GM23338 (cell line): ENCODE data around the gene CNNM1. TPM values are rescaled to one million over a fixed set of nuclear protein-coding genes. Genes with fewer than 3 reads are reported as not detected.

ENCODE experiments used
- ATAC-seq: fragments of 200-7000 bp; cut with Tn5 transposase; 3 replicates; pipeline ENCODE4 v1.9.1; 2020
- DNase-seq: peaks from one replicate; pipeline ENCODE4 v3.0.0-alpha.2; 2015; ENCODE audit warnings: low spot score
- H2AFZ ChIP-seq: fragments of 200-600 bp; sonication (generic); 2 replicates; pipeline ENCODE4 v1.8.0; 2016; ENCODE audit warnings: antibody characterized with exemption, mild to moderate bottlenecking, moderate library complexity
- H3F3A ChIP-seq: fragments of 200-600 bp; sonication (generic); replicated peaks from 2 replicates; pipeline ENCODE4 v1.8.0; 2017; ENCODE audit warnings: antibody characterized with exemption, mixed run types, low read depth
- H3K27ac ChIP-seq: fragments of 200-600 bp; sonication (generic); 2 replicates; pipeline ENCODE4 v1.6.1; 2016; ENCODE audit warnings: low read depth
- H3K27me3 ChIP-seq: fragments of 200-600 bp; sonication (generic); 2 replicates; pipeline ENCODE4 v1.8.0; 2016; ENCODE audit warnings: mild to moderate bottlenecking, mixed run types, moderate library complexity; ENCODE audit not compliant: insufficient read depth
- H3K36me3 ChIP-seq: fragments of 200-600 bp; sonication (generic); 2 replicates; pipeline ENCODE4 v1.8.0; 2016; ENCODE audit warnings: mild to moderate bottlenecking; ENCODE audit not compliant: insufficient read depth
- H3K4me1 ChIP-seq: fragments of 200-600 bp; sonication (generic); 2 replicates; pipeline ENCODE4 v1.8.0; 2016; ENCODE audit warnings: mild to moderate bottlenecking, moderate library complexity; ENCODE audit not compliant: insufficient read depth
- H3K4me2 ChIP-seq: fragments of 200-600 bp; sonication (generic); 2 replicates; pipeline ENCODE4 v1.7.1; 2017; ENCODE audit warnings: mixed run types
- H3K4me3 ChIP-seq: fragments of 200-600 bp; sonication (generic); 2 replicates; pipeline ENCODE4 v1.6.1; 2016; ENCODE audit warnings: mixed run types
- H3K79me2 ChIP-seq: fragments of 200-600 bp; sonication (generic); replicated peaks from 2 replicates; pipeline ENCODE4 v1.8.0; 2017; ENCODE audit warnings: mild to moderate bottlenecking; ENCODE audit not compliant: insufficient read depth
- H3K9me2 ChIP-seq: fragments of 200-600 bp; sonication (generic); 2 replicates; pipeline ENCODE4 v1.8.0; 2017; ENCODE audit not compliant: insufficient read depth
- H4K20me1 ChIP-seq: fragments of 200-600 bp; sonication (generic); replicated peaks from 2 replicates; pipeline ENCODE4 v1.8.0; 2017; ENCODE audit warnings: mild to moderate bottlenecking; ENCODE audit not compliant: insufficient read depth
- H3K27ac Mint-ChIP-seq: 2 replicates; pipeline ENCODE4 v1.8.0; 2020; ENCODE audit warnings: inconsistent platforms, mild to moderate bottlenecking, moderate library complexity, mixed read lengths
- H3K27me3 Mint-ChIP-seq: 3 replicates; pipeline ENCODE4 v1.8.0; 2022; ENCODE audit warnings: low read depth, mild to moderate bottlenecking, moderate library complexity, mixed read lengths, inconsistent platforms; ENCODE audit not compliant: insufficient read depth, poor library complexity
- H3K36me3 Mint-ChIP-seq: 3 replicates; pipeline ENCODE4 v1.8.0; 2021; ENCODE audit warnings: low read depth, mild to moderate bottlenecking, inconsistent platforms, moderate library complexity, mixed read lengths
- H3K4me1 Mint-ChIP-seq: 3 replicates; pipeline ENCODE4 v1.8.0; 2020; ENCODE audit warnings: mild to moderate bottlenecking, inconsistent platforms, mixed read lengths
- H3K4me3 Mint-ChIP-seq: 3 replicates; pipeline ENCODE4 v1.8.0; 2021; ENCODE audit warnings: moderate library complexity, mild to moderate bottlenecking, inconsistent platforms, mixed read lengths
- H3K9me3 Mint-ChIP-seq: 3 replicates; pipeline ENCODE4 v1.8.0; 2020; ENCODE audit warnings: moderate library complexity, mild to moderate bottlenecking, inconsistent platforms, mixed read lengths
- CTCF ChIP-seq, 2 experiments: fragments of 200-600 bp in 1 of 2; sonication (generic) in 1 of 2; conservative IDR thresholded peaks; 2 replicates each; pipeline versions ENCODE4 v1.5.1 to v1.6.1; 2016 to 2017; ENCODE audit warnings: antibody characterized with exemption in 2 of 2, low read depth in 2 of 2, mild to moderate bottlenecking in 2 of 2, moderate library complexity in 1 of 2
- ETS1 ChIP-seq: IDR thresholded peaks from 2 replicates; pipeline ENCODE4 v1.6.1; 2016; ENCODE audit warnings: antibody characterized with exemption
- EZH2 ChIP-seq: fragments of 200-600 bp; sonication (generic); IDR thresholded peaks from one replicate; pipeline ENCODE4 v1.8.0; 2017; ENCODE audit warnings: antibody characterized with exemption, mild to moderate bottlenecking, low read depth; ENCODE audit not compliant: unreplicated experiment
- JUNB ChIP-seq: IDR thresholded peaks from one replicate; pipeline ENCODE4 v1.6.1; 2016; ENCODE audit warnings: antibody characterized with exemption; ENCODE audit not compliant: unreplicated experiment
- NANOG ChIP-seq: IDR thresholded peaks from 2 replicates; pipeline ENCODE4 v1.6.1; 2016; ENCODE audit warnings: antibody characterized with exemption, borderline replicate concordance
- REST ChIP-seq: IDR thresholded peaks from one replicate; pipeline ENCODE4 v1.6.1; 2018; ENCODE audit warnings: antibody characterized with exemption; ENCODE audit not compliant: unreplicated experiment
- ZNF114 ChIP-seq: fragments of 250-450 bp; sonication (Bioruptor Pico); IDR thresholded peaks from 2 replicates; pipeline ENCODE4 v1.5.0; 2020; ENCODE audit warnings: mild to moderate bottlenecking, moderate library complexity
- ZNF331 ChIP-seq: fragments of 250-450 bp; sonication (Bioruptor Pico); IDR thresholded peaks from 2 replicates; pipeline ENCODE4 v1.5.0; 2020; ENCODE audit warnings: low read depth, mild to moderate bottlenecking, moderate library complexity
- ZNF462 ChIP-seq: fragments of 250-450 bp; sonication (Bioruptor Pico); IDR thresholded peaks from 2 replicates; pipeline ENCODE4 v1.5.0; 2020; ENCODE audit warnings: mild to moderate bottlenecking, moderate library complexity
- polyA plus RNA-seq: library from polyadenylated mRNA; unstranded; fragments of >200 nt; fragmentation: Nextera tagmentation; extraction: Ambion mirVana; gene quantifications from 2 replicates; pipeline ENCODE4 v1.2.1, GENCODE V29; 2016
- total RNA-seq: library from RNA; depleted of rRNA; stranded (reverse); fragments of >200 nt; shearing (Covaris generic); gene quantifications from 2 replicates; pipeline ENCODE4 v1.2.3, GENCODE V29; 2014

CNNM1 gene
- total and polyA plus RNA-seq, 2 experiments from 2014 or later = 0.52 to 0.90 TPM

GRCh38 chr10:99422529-99423096, 93.5 kb downstream of the CNNM1 start:
- Histone ChIP-seq H2AFZ (no peak overlapping the region), H3K4me3 (no peak overlapping the region), H3K27ac (no peak overlapping the region), H3K4me2 (no peak overlapping the region), H3F3A (no peaks in the 10 kb centered on the region), H3K36me3 (peaks cover 12% of the 10 kb centered on the region; the same call in 1 of the 2 replicates), H3K27me3 (no peaks in the 10 kb centered on the region), H3K4me1 (no peaks in the 10 kb centered on the region), H3K9me2 (no peaks in the 10 kb centered on the region), H4K20me1 (peaks cover 8% of the 10 kb centered on the region), H3K79me2 (peaks cover 39% of the 10 kb centered on the region)
- Mint-ChIP-seq H3K4me3 (no peak overlapping the region), H3K36me3 (peaks cover 26% of the 10 kb centered on the region), H3K9me3 (no peaks in the 10 kb centered on the region), H3K27me3 (no peaks in the 10 kb centered on the region), H3K4me1 (no peaks in the 10 kb centered on the region), H3K27ac (no peak overlapping the region)
- ATAC-seq (no peak), DNase-seq (no peak)
- no peak for TF ChIP-seq JUNB
- TF ChIP-seq ZNF114 (CRISPR knock-in tag) = no peak
- no peak for TF ChIP-seq NANOG
- TF ChIP-seq ZNF331 = no peak
- no peak for TF ChIP-seq ETS1
- TF ChIP-seq EZH2 = no peak
- no peak for TF ChIP-seq CTCF (conservative IDR thresholded peaks at IDR 0.05; ENCODE audit: low read depth in 2 of 2)

- ATAC-seq = no peak
- Histone ChIP-seq H4K20me1 (peaks cover 12% of the 10 kb centered on the region), H3K4me2 (no peak overlapping the region), H3K79me2 (peaks cover 60% of the 10 kb centered on the region), H3K4me3 (no peak overlapping the region), H3F3A (no peaks in the 10 kb centered on the region), H3K27me3 (no peaks in the 10 kb centered on the region), H3K36me3 (peaks cover 12% of the 10 kb centered on the region; the same call in 1 of the 2 replicates), H3K9me2 (no peaks in the 10 kb centered on the region), H3K4me1 (peaks cover 4% of the 10 kb centered on the region; the same call in 1 of the 2 replicates), H2AFZ (no peak overlapping the region), H3K27ac (no peak overlapping the region)
- Mint-ChIP-seq H3K36me3 (peaks cover 8% of the 10 kb centered on the region), H3K27me3 (peaks cover 4% of the 10 kb centered on the region), H3K27ac (no peak overlapping the region), H3K9me3 (no peaks in the 10 kb centered on the region), H3K4me1 (peaks cover 9% of the 10 kb centered on the region; the same call in 2 of the 3 replicates), H3K4me3 (no peak overlapping the region)
- TF ChIP-seq ZNF331 = no peak
- no peak for TF ChIP-seq REST
- TF ChIP-seq ZNF462 (CRISPR knock-in tag) = no peak
- no peak for TF ChIP-seq EZH2
- DNase-seq = no peak
Measured at GRCh38 chr10:99424656-99425055, 95.5 kb downstream of the CNNM1 start.
